Stimulated activated CD8-positive, alpha-beta memory T cell treated with anti-CD3 and anti-CD28 coated beads, Interleukin-15, amount 100 ng/mL, for 4 hours (primary cell): ENCODE data around the gene TRAPPC10.

Experiments
- DNase-seq, 2 donors: peaks; one replicate each; pipeline ENCODE4 v3.0.0-alpha.2; 2020; ENCODE audit warnings: low read depth in 2 of 2

Gene TRAPPC10

GRCh38 chr21:44011579-44012473 lies at the start of gene TRAPPC10:
Gene TRAPPC10, plus strand, starts transcription at chr21:44012309. Its CDS starts 185 bp downstream, at chr21:44012494.
- DNase-seq: peak; percentile 46 to 68

GRCh38 chr21:43965911-43966585 lies 46.1 kb upstream of the TRAPPC10 start:
- DNase-seq: no peak

GRCh38 chr21:43966946-43967512 lies 45.1 kb upstream of the TRAPPC10 start:
- DNase-seq: no peak

- DNase-seq: no peak
Observed at GRCh38 chr21:43967981-43968380, 44.1 kb upstream of the TRAPPC10 start.

GRCh38 chr21:43968410-43969114 lies 43.5 kb upstream of the TRAPPC10 start:
- no peak for DNase-seq

GRCh38 chr21:43969115-43969444 lies 43.0 kb upstream of the TRAPPC10 start:
- DNase-seq: no peak

GRCh38 chr21:43970551-43970950 lies 41.6 kb upstream of the TRAPPC10 start:
- no peak for DNase-seq

- no peak for DNase-seq
Observed at GRCh38 chr21:43971201-43971991, 40.7 kb upstream of the TRAPPC10 start.

GRCh38 chr21:43971992-43972255 lies 40.2 kb upstream of the TRAPPC10 start:
- no peak for DNase-seq

- DNase-seq: no peak
Observed at GRCh38 chr21:43972850-43973633, 39.1 kb upstream of the TRAPPC10 start.

- no peak for DNase-seq
Observed at GRCh38 chr21:43973634-43973955, 38.5 kb upstream of the TRAPPC10 start.

- DNase-seq: no peak
Observed at GRCh38 chr21:43974791-43975468, 37.2 kb upstream of the TRAPPC10 start.

GRCh38 chr21:43975469-43976098 lies 36.5 kb upstream of the TRAPPC10 start:
- peak; percentile 58 to 65 for DNase-seq

GRCh38 chr21:43976661-43977060 lies 35.4 kb upstream of the TRAPPC10 start:
- DNase-seq: no peak

GRCh38 chr21:43978060-43978459 lies 34.0 kb upstream of the TRAPPC10 start:
- DNase-seq: no peak

GRCh38 chr21:43979654-43980053 lies 32.5 kb upstream of the TRAPPC10 start:
- DNase-seq: no peak

GRCh38 chr21:43981151-43981870 lies 30.8 kb upstream of the TRAPPC10 start:
- no peak for DNase-seq

- DNase-seq: no peak
Observed at GRCh38 chr21:43981871-43982210, 30.3 kb upstream of the TRAPPC10 start.

GRCh38 chr21:43982489-43983078 lies 29.5 kb upstream of the TRAPPC10 start:
- DNase-seq: no peak
